GM21717 (cell line): ENCODE measurements around the gene HSP90B1.

ENCODE experiments used
- ATAC-seq: cut with Tn5 transposase; IDR thresholded peaks from one replicate; pipeline ENCODE4 v1.9.1; 2021; ENCODE audit warnings: mild to moderate bottlenecking, moderate library complexity; ENCODE audit not compliant: unreplicated experiment

The HSP90B1 gene

DNA sequence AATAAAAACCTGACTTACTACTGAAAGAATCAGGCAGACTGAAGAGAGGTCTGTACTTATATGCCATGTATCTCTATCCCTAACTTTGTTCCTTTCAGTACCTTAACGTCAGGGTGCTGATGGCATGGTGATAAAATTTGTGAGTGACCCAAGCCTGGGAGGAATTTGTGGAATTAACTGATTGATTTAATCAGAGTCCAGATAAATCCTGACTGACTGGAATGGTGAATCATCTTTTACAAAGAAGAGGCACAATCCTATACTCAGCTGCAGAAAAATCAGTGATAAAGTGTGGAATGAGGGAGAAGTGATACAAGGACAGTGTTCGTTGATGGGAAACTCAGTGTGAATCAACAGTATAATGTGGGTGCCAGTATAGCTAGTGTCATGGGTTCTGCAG lies 39.2 kb downstream of the HSP90B1 start:
- no peak for ATAC-seq

DNA sequence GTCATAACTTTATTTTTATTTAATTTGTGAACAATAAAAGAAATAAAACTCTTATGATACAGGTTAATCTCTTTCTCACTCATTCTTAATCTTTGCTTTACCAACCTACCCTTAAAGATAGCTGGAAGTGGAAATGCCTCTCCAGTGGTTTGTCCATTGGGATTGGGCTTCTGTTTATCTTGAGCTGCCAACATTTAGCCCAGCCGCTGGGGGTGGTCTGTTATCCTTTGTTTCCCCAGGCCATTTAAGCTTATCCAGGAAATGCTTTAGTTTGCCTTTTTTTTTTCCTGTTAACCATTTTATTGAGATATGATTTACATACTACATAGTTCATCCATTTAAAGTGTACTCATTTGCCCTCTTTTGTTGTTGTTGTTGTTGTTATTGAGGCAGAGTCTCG lies 43.7 kb downstream of the HSP90B1 start:
- ATAC-seq = no peak

DNA sequence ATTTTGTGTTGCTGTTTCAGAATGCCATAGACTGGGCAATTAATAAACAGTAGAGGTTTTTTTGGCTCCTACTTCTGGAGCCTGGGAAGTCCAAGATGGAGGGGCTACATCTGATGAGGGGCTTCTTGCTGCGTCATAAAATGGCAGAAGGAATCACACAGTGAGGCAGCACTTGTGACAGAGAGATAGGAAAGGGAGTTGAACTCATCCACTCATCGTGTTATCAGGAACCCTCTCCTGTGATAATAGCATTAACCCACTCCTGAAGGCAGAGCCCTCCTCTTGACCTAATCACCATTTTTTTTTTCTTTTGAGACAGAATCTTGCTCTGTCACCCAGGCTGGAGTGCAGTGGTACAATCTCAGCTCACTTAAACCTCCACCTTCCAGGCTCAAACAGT lies 45.2 kb downstream of the HSP90B1 start:
- no peak for ATAC-seq

DNA sequence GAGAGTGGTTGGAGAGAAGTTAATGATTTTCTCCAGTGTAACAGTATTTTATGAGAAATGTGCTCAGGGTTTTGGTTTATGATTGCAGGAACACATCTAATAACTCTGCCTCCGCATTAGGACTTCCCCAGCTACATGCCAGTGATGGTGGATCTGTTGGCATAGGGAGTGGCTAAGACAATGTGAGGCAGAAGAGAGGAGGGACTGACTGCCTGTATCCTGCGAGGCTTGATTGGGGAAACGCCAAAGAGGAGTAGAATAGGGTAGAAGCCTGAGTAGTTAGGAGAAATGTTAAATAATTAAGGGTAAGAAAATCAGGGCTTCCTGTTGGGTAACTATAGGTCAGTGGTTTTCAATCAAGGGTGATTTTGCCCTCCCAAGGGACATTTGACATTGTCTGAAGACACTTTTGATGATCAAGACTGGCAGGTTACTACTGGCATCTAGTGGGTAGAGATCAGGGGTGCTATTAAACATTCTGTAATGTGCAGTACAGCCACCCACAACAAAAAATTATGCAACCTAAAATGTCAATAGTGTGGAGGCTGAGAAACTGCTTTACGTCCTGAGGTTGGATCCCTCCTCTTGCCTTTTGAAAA lies 48.3 kb downstream of the HSP90B1 start:
- ATAC-seq = no peak

DNA sequence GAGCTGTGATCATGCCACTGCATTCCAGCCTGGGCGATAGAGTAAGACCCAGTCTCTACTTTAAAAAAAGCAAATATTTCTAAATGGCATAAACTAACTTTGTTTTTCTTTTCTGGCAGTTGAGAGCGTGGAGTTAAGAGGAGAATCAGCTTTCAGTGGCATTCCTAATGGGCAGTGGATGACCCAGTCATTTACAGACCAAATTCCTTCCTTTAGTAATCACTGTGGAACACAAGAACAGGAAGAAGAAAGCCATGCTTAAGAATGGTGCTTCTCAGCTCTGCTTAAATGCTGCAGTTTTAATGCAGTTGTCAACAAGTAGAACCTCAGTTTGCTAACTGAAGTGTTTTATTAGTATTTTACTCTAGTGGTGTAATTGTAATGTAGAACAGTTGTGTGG lies 56.6 kb downstream of the HSP90B1 start:
- ATAC-seq = no peak

DNA sequence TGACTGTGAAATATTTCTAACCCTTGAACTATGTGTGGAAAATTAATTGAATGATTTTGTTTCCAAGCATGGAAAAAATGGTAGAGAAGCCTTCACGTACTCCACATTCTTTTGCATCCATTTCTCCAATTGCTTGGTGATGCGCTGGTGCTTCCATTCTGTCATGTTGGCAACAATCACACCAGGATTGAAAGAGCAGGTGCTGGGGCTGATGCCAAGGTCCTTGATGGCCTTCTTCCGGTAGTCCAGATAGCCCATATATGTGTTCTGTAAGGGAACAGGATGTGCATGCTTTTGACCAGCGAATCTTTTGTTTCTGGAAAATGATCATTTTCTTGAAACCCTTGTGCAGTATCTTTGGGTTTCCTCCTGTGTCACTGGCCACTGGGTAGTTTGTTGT lies 64.0 kb downstream of the HSP90B1 start:
- no peak for ATAC-seq

DNA sequence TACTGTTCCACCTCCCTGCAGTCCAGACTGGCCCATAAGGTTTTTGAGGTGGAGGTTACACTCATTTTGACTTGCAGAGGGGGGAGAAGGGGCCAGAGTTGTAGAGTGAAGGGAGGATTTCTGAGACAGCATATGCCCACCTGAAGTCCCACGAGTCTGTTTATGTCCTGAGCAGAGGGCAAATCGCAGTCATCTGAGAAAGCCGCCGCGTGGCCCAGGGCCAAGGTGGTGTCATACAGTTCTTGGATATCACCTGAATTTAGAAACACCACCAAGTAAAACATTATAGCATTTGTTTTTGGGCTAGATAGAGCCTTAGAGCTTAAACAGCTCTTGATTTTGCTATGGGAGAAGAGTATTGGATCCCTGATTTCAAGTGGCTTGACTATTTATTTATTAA lies 66.4 kb downstream of the HSP90B1 start:
- no peak for ATAC-seq

DNA sequence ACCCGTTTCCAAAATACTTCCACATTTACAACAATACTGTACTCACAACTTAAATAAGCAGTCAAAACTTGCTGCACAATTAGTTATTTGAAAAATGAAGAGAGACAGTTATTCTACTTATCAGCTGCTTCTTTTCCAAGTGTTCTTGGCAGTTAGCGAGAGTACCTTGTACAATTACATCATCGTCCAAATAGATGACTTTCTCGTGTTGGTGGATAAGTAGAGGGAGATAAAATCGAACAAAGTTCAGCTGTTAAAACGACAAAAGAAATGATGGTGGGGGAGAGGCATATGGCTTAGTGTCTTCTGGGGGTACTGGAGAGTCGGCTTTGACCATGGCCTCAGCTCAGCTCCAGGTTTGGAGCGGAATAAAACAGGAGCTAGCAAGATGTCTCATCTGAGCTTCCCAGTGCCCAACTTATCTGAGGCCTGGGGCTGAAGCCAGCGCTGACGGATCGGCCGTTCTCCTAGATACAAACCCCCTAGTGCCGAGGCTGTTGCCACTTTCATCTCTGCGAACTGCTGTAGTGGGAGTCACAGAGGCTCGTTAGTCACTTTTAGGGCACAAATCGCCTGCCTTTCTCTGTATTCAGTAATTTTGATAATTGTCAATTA lies 67.2 kb downstream of the HSP90B1 start:
- no peak for ATAC-seq
